A549 treated with Mapracorat at 1 μM for 4 hours (cell line): Measurements from ENCODE around the gene OR5D13. TPM values are rescaled to one million over a fixed set of nuclear protein-coding genes. Genes with fewer than 3 reads are reported as not detected.

Experiments used
- total RNA-seq: library from RNA; stranded (reverse); fragments of 200-300 nt; extraction: Qiagen RNA extraction; gene quantifications from 5 replicates; pipeline ENCODE4 v1.2.3, GENCODE V29; 2022

Gene OR5D13, protein sequence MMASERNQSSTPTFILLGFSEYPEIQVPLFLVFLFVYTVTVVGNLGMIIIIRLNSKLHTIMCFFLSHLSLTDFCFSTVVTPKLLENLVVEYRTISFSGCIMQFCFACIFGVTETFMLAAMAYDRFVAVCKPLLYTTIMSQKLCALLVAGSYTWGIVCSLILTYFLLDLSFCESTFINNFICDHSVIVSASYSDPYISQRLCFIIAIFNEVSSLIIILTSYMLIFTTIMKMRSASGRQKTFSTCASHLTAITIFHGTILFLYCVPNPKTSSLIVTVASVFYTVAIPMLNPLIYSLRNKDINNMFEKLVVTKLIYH
- total RNA-seq: not detected in 5 replicates

DNA sequence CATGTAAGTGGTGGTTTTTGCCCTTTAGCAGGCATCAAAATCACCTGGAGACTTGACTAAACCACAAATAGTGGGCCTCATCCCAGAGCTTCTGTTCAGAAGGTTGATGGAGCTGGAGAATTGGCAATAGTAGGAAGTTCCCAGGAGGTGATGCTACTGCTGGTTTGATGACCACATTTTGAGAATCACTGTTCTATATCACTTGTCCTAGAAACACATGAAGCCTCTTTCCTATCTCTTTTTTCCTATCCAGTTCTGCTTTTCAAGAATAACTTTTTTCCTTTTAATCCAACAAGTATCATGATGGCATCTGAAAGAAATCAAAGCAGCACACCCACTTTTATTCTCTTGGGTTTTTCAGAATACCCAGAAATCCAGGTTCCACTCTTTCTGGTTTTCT is at the start of gene OR5D13:
TSS of gene OR5D13 (plus strand) at position 301 of the 400 bp plus-strand sequence. CDS start at position 301, 0 bp downstream.

DNA sequence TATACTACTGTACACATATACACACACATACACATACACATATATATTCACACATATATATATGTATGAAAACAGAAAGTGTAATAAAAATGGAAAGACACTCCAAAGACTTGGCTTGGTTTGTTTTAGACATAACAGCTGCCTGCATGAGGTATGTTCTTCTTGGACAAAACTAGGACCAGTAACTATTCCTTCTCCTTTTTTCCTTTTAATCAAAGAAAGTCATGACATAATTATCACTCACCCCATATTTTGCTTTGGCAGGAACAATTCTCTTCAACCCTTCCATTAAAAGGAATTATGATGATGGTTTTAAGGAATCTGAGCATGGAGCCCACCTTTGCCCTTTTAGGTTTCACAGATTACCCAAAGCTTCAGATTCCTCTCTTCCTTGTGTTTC is 22.0 kb downstream of the OR5D13 start, which contains the start of gene OR5D14:
TSS of gene OR5D14 (plus strand) at position 301 of the 400 bp plus-strand sequence. CDS start at position 301, 0 bp downstream.

DNA sequence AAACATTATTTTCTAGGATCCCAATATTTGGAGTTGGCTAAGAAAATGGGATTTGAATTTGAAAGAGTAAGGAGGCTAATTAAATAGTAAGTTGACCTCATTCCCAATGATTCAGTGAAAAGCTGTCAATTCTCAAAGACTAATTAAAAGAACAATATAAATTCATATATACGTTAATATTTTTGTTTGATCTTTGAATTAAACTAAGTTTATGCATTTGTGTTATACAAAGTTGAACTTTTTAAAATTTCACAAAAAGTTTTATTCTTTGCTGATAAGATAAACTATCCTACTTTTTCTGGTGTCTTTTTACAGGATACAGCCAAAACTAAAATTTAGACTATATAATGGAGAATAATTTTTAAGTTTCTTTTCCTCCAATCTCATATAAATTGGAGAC is 37.8 kb downstream of the OR5D13 start, which contains the start of gene OR5L1:
TSS of gene OR5L1 (plus strand) at position 301 of the 400 bp plus-strand sequence. CDS start 100 bp downstream, outside the sequence.

DNA sequence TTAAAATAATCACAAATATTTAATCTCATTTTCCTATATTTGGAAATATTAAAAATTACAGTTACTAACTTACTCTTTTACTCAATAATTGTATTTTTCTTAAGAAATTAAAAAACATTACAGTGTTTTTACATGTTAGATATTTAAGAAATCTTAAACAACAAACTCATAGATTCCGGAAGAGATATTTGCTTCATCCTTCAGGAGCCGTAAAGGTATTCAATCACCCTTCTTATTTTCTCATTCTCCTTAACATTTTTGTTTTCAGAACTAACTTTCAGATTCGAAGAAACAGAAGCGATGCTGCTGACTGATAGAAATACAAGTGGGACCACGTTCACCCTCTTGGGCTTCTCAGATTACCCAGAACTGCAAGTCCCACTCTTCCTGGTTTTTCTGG is 46.1 kb downstream of the OR5D13 start, which contains the start of gene OR5D18:
TSS of gene OR5D18 (plus strand) at position 301 of the 400 bp plus-strand sequence. CDS start at position 301, 0 bp downstream.

Other genes starting within 250 kb of the OR5D13 start
- not detected in 5 replicates for gene OR4C15, start 219.0 kb upstream of the OR5D13 start, total RNA-seq
- gene OR4C16, start 201.3 kb upstream of the OR5D13 start, total RNA-seq: not detected in 5 replicates
- gene OR4C11, start 165.8 kb upstream of the OR5D13 start, total RNA-seq: not detected in 5 replicates
- not detected in 5 replicates for gene OR4P4, start 138.3 kb upstream of the OR5D13 start, total RNA-seq
- not detected in 5 replicates for gene OR4S2, start 125.1 kb upstream of the OR5D13 start, total RNA-seq
- gene OR4C6, start 111.2 kb upstream of the OR5D13 start, total RNA-seq: not detected in 5 replicates
- not detected in 5 replicates for gene OR5D14, start 22.1 kb downstream of the OR5D13 start, total RNA-seq
- gene OR5L1, start 37.9 kb downstream of the OR5D13 start, total RNA-seq: not detected in 5 replicates
- gene OR5D18, start 46.2 kb downstream of the OR5D13 start, total RNA-seq: not detected in 5 replicates
- gene OR5L2, start 53.8 kb downstream of the OR5D13 start, total RNA-seq: not detected in 5 replicates
- gene OR5D16, start 65.3 kb downstream of the OR5D13 start, total RNA-seq: not detected in 5 replicates
- gene TRIM51, start 109.9 kb downstream of the OR5D13 start, total RNA-seq: not detected in 5 replicates
- not detected in 5 replicates for gene OR5W2, start 141.1 kb downstream of the OR5D13 start, total RNA-seq
- gene OR5I1, start 163.0 kb downstream of the OR5D13 start, total RNA-seq: not detected in 5 replicates
- gene OR10AG1, start 196.5 kb downstream of the OR5D13 start, total RNA-seq: not detected in 5 replicates
- not detected in 5 replicates for gene OR5F1, start 221.2 kb downstream of the OR5D13 start, total RNA-seq